Keratinocyte (primary cell): ENCODE results near the gene PLA2R1. TPM values are rescaled to one million over a fixed set of nuclear protein-coding genes. Genes with fewer than 3 reads are reported as not detected.

Experiments
- DNase-seq: peaks from one replicate; pipeline ENCODE4 v3.0.0-alpha.2; 2011; ENCODE audit warnings: low read depth, missing footprints, low spot score
- FAIRE-seq: peaks from 2 replicates; lab custom pipeline; 2011; peaks lifted over from hg19 to GRCh38; lab: Jason Lieb, UNC
- H2AFZ ChIP-seq: 2 replicates; pipeline ENCODE4 v1.6.0; 2012; ENCODE audit warnings: low read length, control low read depth, inconsistent platforms; ENCODE audit not compliant: control insufficient read depth
- H3K27ac ChIP-seq: 2 replicates; pipeline ENCODE4 v1.5.1; 2011; ENCODE audit warnings: low read length; ENCODE audit not compliant: control insufficient read depth, insufficient read depth
- H3K27me3 ChIP-seq: 3 replicates; pipeline ENCODE4 v1.6.0; 2011; ENCODE audit warnings: low read length; ENCODE audit not compliant: control insufficient read depth, insufficient read depth; ENCODE audit errors: extremely low read depth
- H3K36me3 ChIP-seq, 2 experiments: 2 replicates in 1 of 2; 3 replicates in 1 of 2; pipeline ENCODE4 v1.5.1; 2011; ENCODE audit warnings: low read length in 2 of 2, mild to moderate bottlenecking in 1 of 2; ENCODE audit not compliant: control insufficient read depth in 2 of 2, insufficient read depth in 2 of 2; ENCODE audit errors: extremely low read depth in 1 of 2
- H3K4me1 ChIP-seq: 3 replicates; pipeline ENCODE4 v1.5.1; 2011; ENCODE audit warnings: low read length; ENCODE audit not compliant: control insufficient read depth, insufficient read depth; ENCODE audit errors: extremely low read depth
- H3K4me2 ChIP-seq: 3 replicates; pipeline ENCODE4 v1.6.0; 2011; ENCODE audit warnings: low read depth, low read length; ENCODE audit not compliant: control insufficient read depth, insufficient read depth; ENCODE audit errors: extremely low read depth
- H3K4me3 ChIP-seq, 3 experiments: fragments of 200-600 bp in 1 of 3; sonication (generic) in 1 of 3; 2 replicates in 2 of 3; 3 replicates in 1 of 3; pipeline ENCODE4 v1.5.1; 2011 to 2016; ENCODE audit warnings: low read length in 3 of 3, mild to moderate bottlenecking in 3 of 3, control low read depth in 2 of 3, inconsistent platforms in 1 of 3, low read depth in 1 of 3, mixed read lengths in 1 of 3, mixed run types in 1 of 3, moderate library complexity in 1 of 3; ENCODE audit not compliant: control insufficient read depth in 2 of 3, insufficient read depth in 2 of 3; ENCODE audit errors: extremely low read depth in 1 of 3
- H3K79me2 ChIP-seq: 2 replicates; pipeline ENCODE4 v1.6.0; 2012; ENCODE audit warnings: low read length; ENCODE audit not compliant: control insufficient read depth, insufficient read depth
- H3K9ac ChIP-seq: 3 replicates; pipeline ENCODE4 v1.6.0; 2011; ENCODE audit warnings: low read length; ENCODE audit not compliant: control insufficient read depth, insufficient read depth; ENCODE audit errors: extremely low read depth
- H3K9me1 ChIP-seq: 3 replicates; pipeline ENCODE4 v1.6.0; 2011; ENCODE audit warnings: low read length; ENCODE audit not compliant: control insufficient read depth, insufficient read depth; ENCODE audit errors: extremely low read depth
- H3K9me3 ChIP-seq: 2 replicates; pipeline ENCODE4 v1.5.1; 2012; ENCODE audit warnings: low read depth, low read length; ENCODE audit not compliant: control insufficient read depth
- H4K20me1 ChIP-seq: 3 replicates; pipeline ENCODE4 v1.6.0; 2011; ENCODE audit warnings: low read length; ENCODE audit not compliant: control insufficient read depth, insufficient read depth; ENCODE audit errors: extremely low read depth
- EZH2 ChIP-seq: IDR thresholded peaks from one replicate; pipeline ENCODE4 v1.6.1; 2012; ENCODE audit warnings: inconsistent platforms, mild to moderate bottlenecking, low read length, moderate library complexity
- dilution Hi-C: fragments of 300-500 bp; cut with MboI; formaldehyde crosslinking; loops from one replicate; pipeline ENCODE4 v1.7.0; 2020; ENCODE audit warnings: low sequenced_read_pairs; ENCODE audit not compliant: extremely low pct_ligation_motif_present
- polyA plus RNA-seq, 5 experiments: library from polyadenylated mRNA; depleted of rRNA in 3 of 5; stranded (reverse) in 3 of 5; stranded (forward) in 1 of 5; unstranded in 1 of 5; fragments of >200 nt; gene quantifications; 1 replicate in 1 of 5; 2 replicates in 3 of 5; 3 replicates in 1 of 5; pipeline versions ENCODE4 v1.2.1 to v1.2.3, GENCODE V29; 2011 to 2012; ENCODE audit warnings: missing spikeins in 2 of 5, low read depth in 1 of 5, low replicate concordance in 1 of 5
- TF ChIP-seq, protein P1 (sequence below), 3 experiments: IDR thresholded peaks in 1 of 3; conservative IDR thresholded peaks in 1 of 3; optimal IDR thresholded peaks in 1 of 3; 2 replicates in 2 of 3; 3 replicates in 1 of 3; pipeline versions ENCODE3 to v1.5.1; 2011; ENCODE audit warnings: low read length in 3 of 3, mild to moderate bottlenecking in 3 of 3, moderate library complexity in 2 of 3, control low read depth in 1 of 3, inconsistent platforms in 1 of 3; ENCODE audit not compliant: insufficient read depth in 2 of 3; ENCODE audit errors: extremely low read depth in 1 of 3

The PLA2R1 gene
- polyA plus RNA-seq, 1 donor (not counting 4 experiments of a cell fraction or from before 2014, with no cell fraction given), result 12.3 TPM

DNA sequence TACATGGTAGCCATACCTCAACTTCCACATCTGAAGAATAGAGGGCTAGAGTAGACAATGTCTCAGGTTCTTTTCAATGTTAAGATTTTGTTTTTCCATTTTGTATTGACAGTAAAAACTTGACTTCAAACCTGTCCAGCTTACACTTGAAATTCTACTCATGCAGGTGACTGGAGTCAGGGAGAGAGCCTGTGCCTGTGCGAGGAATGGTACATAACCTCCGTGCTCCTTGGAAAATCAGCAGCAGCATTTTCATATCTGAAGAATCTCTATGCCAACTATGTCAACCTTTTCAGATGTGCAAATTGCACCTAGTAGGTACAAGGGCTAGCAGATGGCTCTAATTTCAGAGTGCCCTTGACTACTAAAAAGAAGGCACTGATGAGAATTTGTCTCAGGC lies 2.1 kb downstream of the PLA2R1 start:
- H3K4me2 ChIP-seq, result no peak overlapping the region
- dilution Hi-C loops, result no loop called here
- no peak overlapping the region for H3K27ac ChIP-seq
- peaks cover 4% of the 10 kb centered on the region for H3K79me2 ChIP-seq
- H3K36me3 ChIP-seq, result peaks cover 0 to 3% of the 10 kb centered on the region in 2 experiments
- H3K4me3 ChIP-seq, result no peak overlapping the region
- DNase-seq, result no peak
- H3K9ac ChIP-seq, result no peak overlapping the region
- no peaks in the 10 kb centered on the region for H4K20me1 ChIP-seq
- FAIRE-seq, result no peak
- H3K9me1 ChIP-seq, result no peaks in the 10 kb centered on the region
- H3K27me3 ChIP-seq, result no peaks in the 10 kb centered on the region
- H2AFZ ChIP-seq, result no peak overlapping the region
- peaks cover 19% of the 10 kb centered on the region for H3K4me1 ChIP-seq
- TF ChIP-seq, protein P1, sequence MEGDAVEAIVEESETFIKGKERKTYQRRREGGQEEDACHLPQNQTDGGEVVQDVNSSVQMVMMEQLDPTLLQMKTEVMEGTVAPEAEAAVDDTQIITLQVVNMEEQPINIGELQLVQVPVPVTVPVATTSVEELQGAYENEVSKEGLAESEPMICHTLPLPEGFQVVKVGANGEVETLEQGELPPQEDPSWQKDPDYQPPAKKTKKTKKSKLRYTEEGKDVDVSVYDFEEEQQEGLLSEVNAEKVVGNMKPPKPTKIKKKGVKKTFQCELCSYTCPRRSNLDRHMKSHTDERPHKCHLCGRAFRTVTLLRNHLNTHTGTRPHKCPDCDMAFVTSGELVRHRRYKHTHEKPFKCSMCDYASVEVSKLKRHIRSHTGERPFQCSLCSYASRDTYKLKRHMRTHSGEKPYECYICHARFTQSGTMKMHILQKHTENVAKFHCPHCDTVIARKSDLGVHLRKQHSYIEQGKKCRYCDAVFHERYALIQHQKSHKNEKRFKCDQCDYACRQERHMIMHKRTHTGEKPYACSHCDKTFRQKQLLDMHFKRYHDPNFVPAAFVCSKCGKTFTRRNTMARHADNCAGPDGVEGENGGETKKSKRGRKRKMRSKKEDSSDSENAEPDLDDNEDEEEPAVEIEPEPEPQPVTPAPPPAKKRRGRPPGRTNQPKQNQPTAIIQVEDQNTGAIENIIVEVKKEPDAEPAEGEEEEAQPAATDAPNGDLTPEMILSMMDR (optimal IDR thresholded peaks at IDR 0.05 in 1 of 3, IDR thresholded peaks at IDR 0.05 in 1 of 3, conservative IDR thresholded peaks at IDR 0.05 in 1 of 3; ENCODE audit: extremely low read depth in 1 of 3, insufficient read depth in 2 of 3, low read length in 3 of 3), result no peak
- no peak for TF ChIP-seq EZH2
- H3K9me3 ChIP-seq, result no peaks in the 10 kb centered on the region

DNA sequence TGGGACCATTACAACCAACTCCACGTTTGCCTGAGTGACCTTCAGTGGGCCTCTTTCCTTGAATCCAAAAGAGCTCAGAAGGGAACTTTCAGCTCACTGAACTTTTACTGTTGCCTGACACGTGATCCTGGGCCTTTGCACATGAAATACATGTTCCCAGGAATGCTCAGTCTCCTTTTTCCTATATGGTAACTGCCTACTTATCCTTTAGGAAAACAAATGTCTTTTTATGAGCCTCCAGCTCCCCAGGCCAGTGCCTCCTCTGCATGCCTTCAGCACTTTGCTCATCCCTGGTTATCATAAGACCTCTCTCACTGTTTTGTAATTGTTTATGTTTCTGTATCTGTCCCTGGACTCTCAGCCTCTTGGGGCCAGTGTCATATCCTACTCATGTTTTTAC lies 5.1 kb downstream of the PLA2R1 start:
- FAIRE-seq (no peak), DNase-seq (no peak)
- H3K36me3 ChIP-seq, result peaks cover 0 to 3% of the 10 kb centered on the region in 2 experiments
- H3K9me1 ChIP-seq, result no peaks in the 10 kb centered on the region
- H3K9me3 ChIP-seq, result no peaks in the 10 kb centered on the region
- no peak overlapping the region for H2AFZ ChIP-seq
- TF ChIP-seq, protein P1 (optimal IDR thresholded peaks at IDR 0.05 in 1 of 3, IDR thresholded peaks at IDR 0.05 in 1 of 3, conservative IDR thresholded peaks at IDR 0.05 in 1 of 3; ENCODE audit: extremely low read depth in 1 of 3, insufficient read depth in 2 of 3, low read length in 3 of 3), result no peak
- TF ChIP-seq EZH2, result no peak
- H4K20me1 ChIP-seq, result no peaks in the 10 kb centered on the region
- H3K79me2 ChIP-seq, result peaks cover 4% of the 10 kb centered on the region
- H3K27ac ChIP-seq, result no peak overlapping the region
- no peak overlapping the region for H3K9ac ChIP-seq
- no peak overlapping the region for H3K4me2 ChIP-seq
- no peaks in the 10 kb centered on the region for H3K27me3 ChIP-seq
- H3K4me3 ChIP-seq, result no peak overlapping the region
- peaks cover 12% of the 10 kb centered on the region for H3K4me1 ChIP-seq
- dilution Hi-C loops, result no loop called here
